ENCODE results near the gene PAPOLG.
A peak's percentile ranks its signal among the peaks of the same experiment; 100 is the strongest.
"Not testable (repeated sequence)": the region's sequence is repeated elsewhere in the genome, so short reads cannot be mapped to it uniquely, and the experiment has no call there.

The PAPOLG gene

GRCh38 chr2:60796573-60797509 lies 40.8 kb downstream of the PAPOLG start:
- no peaks in the 10 kb centered on the region for H3K9me3 Mint-ChIP-seq
- peaks cover 16 to 20% of the 10 kb centered on the region in 2 donors for H3K4me1 Mint-ChIP-seq
- DNase-seq = no peak
- H3K27me3 Mint-ChIP-seq = no peaks in the 10 kb centered on the region
- H3K27ac Mint-ChIP-seq = peak overlapping the region; percentile 97
- H3K36me3 Mint-ChIP-seq = peaks cover 24 to 34% of the 10 kb centered on the region in 2 donors
- peak overlapping the region; percentile 71 to 74 for H3K4me3 Mint-ChIP-seq
- ATAC-seq (replicated peaks) = peak; percentile 87 to 89

- Mint-ChIP-seq H3K36me3 (peaks cover 16 to 21% of the 10 kb centered on the region in 2 donors), H3K9me3 (peaks cover 0 to 3% of the 10 kb centered on the region in 2 donors), H3K27ac (peak overlapping the region; percentile 88), H3K4me1 (peaks cover 31 to 50% of the 10 kb centered on the region in 2 donors), H3K27me3 (no peaks in the 10 kb centered on the region), H3K4me3 (peak overlapping the region in 1 of 2 donors; percentile 62)
- ATAC-seq (replicated peaks) = no peak
- no peak for DNase-seq
Observed at GRCh38 chr2:60804473-60804872, 48.4 kb downstream of the PAPOLG start.

GRCh38 chr2:60806595-60806987 lies 50.5 kb downstream of the PAPOLG start:
- H3K9me3 Mint-ChIP-seq = peaks cover 4 to 5% of the 10 kb centered on the region in 2 donors
- H3K27ac Mint-ChIP-seq = peak overlapping the region; percentile 88
- DNase-seq = no peak
- H3K36me3 Mint-ChIP-seq = peaks cover 15 to 18% of the 10 kb centered on the region in 2 donors
- no peak for ATAC-seq (replicated peaks)
- H3K27me3 Mint-ChIP-seq = no peaks in the 10 kb centered on the region
- peaks cover 39 to 61% of the 10 kb centered on the region in 2 donors for H3K4me1 Mint-ChIP-seq
- peak overlapping the region; percentile 10 to 51 for H3K4me3 Mint-ChIP-seq

GRCh38 chr2:60806988-60807681 lies 51.1 kb downstream of the PAPOLG start:
- Mint-ChIP-seq H3K27me3 (no peaks in the 10 kb centered on the region), H3K27ac (peak overlapping the region; percentile 88)

GRCh38 chr2:60808330-60808801 lies 52.3 kb downstream of the PAPOLG start:
- H3K27ac Mint-ChIP-seq = peak overlapping the region; percentile 88
- DNase-seq (no peak), ATAC-seq (replicated peaks) (no peak)
- peak overlapping the region; percentile 6 to 29 for H3K4me3 Mint-ChIP-seq
- peaks cover 43 to 65% of the 10 kb centered on the region in 2 donors for H3K4me1 Mint-ChIP-seq
- H3K9me3 Mint-ChIP-seq = peaks cover 4 to 5% of the 10 kb centered on the region in 2 donors
- no peaks in the 10 kb centered on the region for H3K27me3 Mint-ChIP-seq
- H3K36me3 Mint-ChIP-seq = peaks cover 18 to 19% of the 10 kb centered on the region in 2 donors

More at GRCh38 chr2:60806988-60807681, 51.1 kb downstream of the PAPOLG start:
- H3K36me3 Mint-ChIP-seq = peaks cover 15 to 18% of the 10 kb centered on the region in 2 donors
- H3K4me1 Mint-ChIP-seq = peaks cover 39 to 61% of the 10 kb centered on the region in 2 donors
- H3K9me3 Mint-ChIP-seq = peaks cover 4 to 5% of the 10 kb centered on the region in 2 donors
- H3K4me3 Mint-ChIP-seq = peak overlapping the region; percentile 10 to 51
- ATAC-seq (replicated peaks) (peak; percentile 91 to 92), DNase-seq (peak; percentile 87)

- H3K27me3 Mint-ChIP-seq = no peaks in the 10 kb centered on the region
- DNase-seq = no peak
- ATAC-seq (replicated peaks) = no peak
- H3K4me3 Mint-ChIP-seq = no peak overlapping the region
- no peak overlapping the region for H3K27ac Mint-ChIP-seq
- H3K4me1 Mint-ChIP-seq = peaks cover 59 to 71% of the 10 kb centered on the region in 2 donors
- peaks cover 22 to 33% of the 10 kb centered on the region in 2 donors for H3K36me3 Mint-ChIP-seq
- H3K9me3 Mint-ChIP-seq = peaks cover 4 to 8% of the 10 kb centered on the region in 2 donors
Observed at GRCh38 chr2:60811491-60812375, 55.7 kb downstream of the PAPOLG start.

- Mint-ChIP-seq H3K4me3 (peak overlapping the region; percentile 4 to 21), H3K4me1 (peaks cover 68 to 88% of the 10 kb centered on the region in 2 donors), H3K27ac (peak overlapping the region; percentile 69), H3K36me3 (peaks cover 28 to 35% of the 10 kb centered on the region in 2 donors)
- DNase-seq; H3K9me3 Mint-ChIP-seq; ATAC-seq (replicated peaks); H3K27me3 Mint-ChIP-seq: not testable (repeated sequence)
Observed at GRCh38 chr2:60817191-60817590, 61.1 kb downstream of the PAPOLG start.

- DNase-seq (peak; percentile 35), ATAC-seq (replicated peaks) (peak; percentile 72 to 78)
- Mint-ChIP-seq H3K27ac (peak overlapping the region; percentile 94), H3K27me3 (no peaks in the 10 kb centered on the region), H3K36me3 (peaks cover 25 to 35% of the 10 kb centered on the region in 2 donors), H3K9me3 (peaks cover 0 to 3% of the 10 kb centered on the region in 2 donors), H3K4me3 (peak overlapping the region; percentile 54 to 71), H3K4me1 (peaks cover 70 to 96% of the 10 kb centered on the region in 2 donors)
Observed at GRCh38 chr2:60818272-60818671, 62.2 kb downstream of the PAPOLG start.

GRCh38 chr2:60819155-60819862 lies 63.2 kb downstream of the PAPOLG start:
- DNase-seq (no peak), ATAC-seq (replicated peaks) (no peak)
- no peaks in the 10 kb centered on the region for H3K9me3 Mint-ChIP-seq
- peaks cover 17 to 25% of the 10 kb centered on the region in 2 donors for H3K36me3 Mint-ChIP-seq
- H3K4me3 Mint-ChIP-seq = peak overlapping the region in 1 of 2 donors; percentile 31
- peaks cover 62 to 96% of the 10 kb centered on the region in 2 donors for H3K4me1 Mint-ChIP-seq
- no peaks in the 10 kb centered on the region for H3K27me3 Mint-ChIP-seq
- peak overlapping the region; percentile 94 for H3K27ac Mint-ChIP-seq

GRCh38 chr2:60819936-60820335 lies 63.9 kb downstream of the PAPOLG start:
- no peaks in the 10 kb centered on the region for H3K9me3 Mint-ChIP-seq
- no peak for ATAC-seq (replicated peaks)

GRCh38 chr2:60820416-60821132 lies 64.5 kb downstream of the PAPOLG start:
- ATAC-seq (replicated peaks) (no peak), DNase-seq (no peak)
- H3K4me1 Mint-ChIP-seq = peaks cover 62 to 98% of the 10 kb centered on the region in 2 donors
- peak overlapping the region; percentile 95 for H3K27ac Mint-ChIP-seq
- H3K4me3 Mint-ChIP-seq = peak overlapping the region; percentile 14 to 53
- H3K9me3 Mint-ChIP-seq = no peaks in the 10 kb centered on the region
- H3K27me3 Mint-ChIP-seq = no peaks in the 10 kb centered on the region
- H3K36me3 Mint-ChIP-seq = peaks cover 14 to 17% of the 10 kb centered on the region in 2 donors

More at GRCh38 chr2:60819936-60820335, 63.9 kb downstream of the PAPOLG start:
- no peak for DNase-seq
- peak overlapping the region; percentile 95 for H3K27ac Mint-ChIP-seq
- no peaks in the 10 kb centered on the region for H3K27me3 Mint-ChIP-seq
- H3K36me3 Mint-ChIP-seq = peaks cover 17 to 22% of the 10 kb centered on the region in 2 donors
- no peak overlapping the region for H3K4me3 Mint-ChIP-seq
- peaks cover 63 to 97% of the 10 kb centered on the region in 2 donors for H3K4me1 Mint-ChIP-seq

- no peak for DNase-seq
- H3K27me3 Mint-ChIP-seq = no peaks in the 10 kb centered on the region
- H3K27ac Mint-ChIP-seq = peak overlapping the region; percentile 95
- ATAC-seq (replicated peaks) = peak in 1 of 2 donors; percentile 4
- H3K4me1 Mint-ChIP-seq = peaks cover 62 to 100% of the 10 kb centered on the region in 2 donors
- peak overlapping the region; percentile 41 to 53 for H3K4me3 Mint-ChIP-seq
- H3K9me3 Mint-ChIP-seq = no peaks in the 10 kb centered on the region
- H3K36me3 Mint-ChIP-seq = peaks cover 14 to 17% of the 10 kb centered on the region in 2 donors
Observed at GRCh38 chr2:60821133-60821469, 65.0 kb downstream of the PAPOLG start.

Data from stimulated activated naive B cell treated with anti-CD40 and anti-IgM and Interleukin-4, amounts not matched to agents 10 μg/mL and 1 μg/mL and 100 μg/mL, for 72 hours (primary cell).